Stimulated activated CD4-positive, alpha-beta T cell treated with anti-CD3 and anti-CD28 coated beads, Interleukin-2, amount 100 ng/mL, for 4 hours (primary cell): ENCODE results near the gene YJEFN3.

Source experiments
- DNase-seq: peaks from one replicate; pipeline ENCODE4 v3.0.0-alpha.2; 2020; ENCODE audit warnings: low read depth

YJEFN3 gene, protein sequence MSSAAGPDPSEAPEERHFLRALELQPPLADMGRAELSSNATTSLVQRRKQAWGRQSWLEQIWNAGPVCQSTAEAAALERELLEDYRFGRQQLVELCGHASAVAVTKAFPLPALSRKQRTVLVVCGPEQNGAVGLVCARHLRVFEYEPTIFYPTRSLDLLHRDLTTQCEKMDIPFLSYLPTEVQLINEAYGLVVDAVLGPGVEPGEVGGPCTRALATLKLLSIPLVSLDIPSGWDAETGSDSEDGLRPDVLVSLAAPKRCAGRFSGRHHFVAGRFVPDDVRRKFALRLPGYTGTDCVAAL

DNA sequence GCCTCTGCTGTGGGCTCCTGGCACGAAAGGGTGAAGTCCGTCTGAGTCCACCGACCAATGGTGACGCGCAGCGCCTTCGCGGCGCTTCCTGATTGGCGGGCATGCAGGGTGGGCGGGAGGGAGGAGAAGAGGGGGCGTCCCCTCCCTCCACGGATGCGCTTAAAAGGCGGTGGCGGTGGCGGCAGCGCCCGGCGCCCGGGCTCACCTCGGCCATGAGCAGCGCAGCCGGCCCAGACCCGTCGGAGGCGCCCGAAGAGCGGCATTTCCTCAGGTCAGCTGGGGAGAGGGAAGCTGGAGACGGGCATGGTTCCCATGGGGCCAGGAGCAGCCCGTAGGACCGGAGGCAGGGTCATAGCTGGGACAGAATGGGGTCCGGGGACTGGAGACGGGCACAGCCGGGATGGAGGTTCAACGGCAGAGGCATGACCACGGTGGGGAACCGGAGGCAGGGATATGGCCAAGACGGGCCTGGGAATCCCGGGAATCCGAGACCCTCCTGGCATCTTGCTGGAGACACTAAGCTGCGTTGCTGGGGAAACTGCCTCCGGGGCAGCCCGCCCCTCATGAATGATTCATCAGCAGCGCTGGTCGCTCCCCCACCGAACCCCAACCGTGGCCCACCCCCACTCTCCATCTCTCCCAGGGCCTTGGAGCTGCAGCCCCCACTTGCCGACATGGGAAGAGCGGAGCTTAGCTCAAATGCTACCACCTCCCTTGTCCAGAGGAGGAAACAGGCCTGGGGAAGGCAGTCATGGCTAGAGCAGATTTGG lies at the start of gene YJEFN3:
Gene YJEFN3 (plus strand): TSS at position 191 of the 770 bp plus-strand sequence. CDS start 22 bp downstream, at position 213.
- DNase-seq: no peak

DNA sequence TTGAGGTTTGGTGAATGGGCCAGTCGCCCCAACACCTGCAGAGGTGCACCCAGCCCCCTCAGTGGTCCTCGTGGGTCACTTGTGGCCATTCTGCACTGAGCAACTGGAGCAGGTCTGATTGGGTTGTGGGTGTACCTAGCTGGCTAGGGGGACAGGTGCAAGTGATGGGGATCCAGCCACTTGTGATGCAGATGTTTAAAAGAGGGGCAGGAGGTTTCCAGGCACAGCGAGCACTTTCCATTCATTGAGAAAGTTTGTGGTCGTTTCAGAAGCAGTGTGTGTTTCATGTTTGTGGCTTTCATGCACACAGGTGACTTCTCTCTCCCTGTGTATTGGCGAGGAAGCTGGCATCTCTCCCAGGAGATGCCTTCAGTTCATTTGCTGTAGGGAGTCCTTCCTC lies 48.0 kb upstream of the YJEFN3 start:
- DNase-seq: no peak

DNA sequence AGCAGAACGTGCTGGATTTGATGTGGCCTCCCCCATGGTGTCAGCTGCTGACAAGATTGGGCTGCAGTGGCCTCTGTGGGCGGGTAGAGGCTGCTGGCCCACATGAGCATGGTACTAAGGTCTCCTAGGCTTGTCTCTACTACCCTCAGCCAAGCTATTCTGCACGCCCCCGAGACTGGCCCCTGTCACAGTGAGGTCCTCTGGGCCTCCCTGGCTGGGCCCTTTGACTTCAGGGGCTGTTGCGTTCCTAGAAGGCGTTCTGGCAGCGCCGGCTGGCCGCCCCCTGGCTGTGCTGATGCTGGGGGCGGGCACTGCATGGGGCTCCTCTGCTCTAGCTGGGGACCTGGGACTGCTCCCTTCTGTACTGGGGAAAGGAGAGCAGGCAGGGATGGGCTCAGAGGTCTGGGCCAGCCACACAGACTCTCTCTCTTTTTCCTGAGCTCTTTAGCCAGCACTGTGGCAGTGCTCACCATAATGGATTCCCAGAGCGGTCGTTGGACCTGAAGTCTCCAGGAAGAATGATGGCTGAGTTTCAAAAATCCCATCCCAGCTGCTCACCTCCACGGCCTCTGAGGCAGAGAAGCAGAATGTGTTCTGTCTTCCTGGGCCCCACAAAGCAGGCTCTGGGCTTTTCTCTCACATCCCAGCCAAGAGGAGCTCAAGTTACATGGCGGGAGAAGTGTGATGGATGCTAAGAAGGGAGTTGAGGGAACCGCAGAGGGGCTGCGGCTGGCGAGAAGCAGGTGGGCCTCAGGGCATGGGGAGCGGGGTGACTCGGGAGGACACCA lies 45.7 kb upstream of the YJEFN3 start:
- no peak for DNase-seq

DNA sequence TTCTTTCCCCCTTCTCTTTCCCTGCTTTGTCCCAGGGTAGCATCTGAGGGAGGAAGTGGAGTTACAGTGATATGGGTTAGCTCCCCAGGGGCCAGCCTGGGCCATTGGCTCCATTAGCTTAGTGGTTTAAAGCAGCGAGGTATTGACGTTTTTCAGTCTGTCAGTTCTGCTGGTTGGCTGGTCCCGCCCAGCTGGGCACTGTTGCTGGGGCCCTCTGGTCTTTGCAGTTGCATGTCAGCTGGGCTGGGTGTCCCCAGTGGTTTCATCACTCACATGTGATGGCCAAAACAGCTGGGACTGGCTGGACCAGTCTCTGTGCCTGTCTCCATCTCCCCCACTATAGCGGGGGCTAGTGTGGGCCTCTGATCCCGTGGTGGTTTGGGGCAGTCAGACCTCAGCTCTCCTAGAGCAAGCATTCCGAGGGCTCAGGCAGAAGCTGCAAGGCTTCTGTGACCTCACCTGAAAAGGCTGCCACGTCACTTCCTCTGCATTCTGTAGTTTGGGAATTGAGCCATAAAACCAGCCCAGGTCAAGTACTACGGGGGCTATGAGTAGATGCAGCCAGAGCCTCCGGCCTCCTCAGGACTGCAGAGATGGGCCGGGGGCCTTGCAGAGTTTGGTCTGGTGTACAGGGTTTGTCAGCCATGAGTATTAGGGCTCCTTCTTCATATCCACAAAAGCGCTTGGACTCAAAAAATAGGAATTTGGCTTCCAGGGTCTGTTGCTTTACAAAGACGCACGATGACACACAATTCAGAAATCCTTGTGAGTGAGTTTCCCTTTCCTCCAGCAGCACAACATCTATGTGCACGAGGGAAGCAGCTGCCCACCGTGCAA lies 43.3 kb upstream of the YJEFN3 start:
- DNase-seq: no peak

DNA sequence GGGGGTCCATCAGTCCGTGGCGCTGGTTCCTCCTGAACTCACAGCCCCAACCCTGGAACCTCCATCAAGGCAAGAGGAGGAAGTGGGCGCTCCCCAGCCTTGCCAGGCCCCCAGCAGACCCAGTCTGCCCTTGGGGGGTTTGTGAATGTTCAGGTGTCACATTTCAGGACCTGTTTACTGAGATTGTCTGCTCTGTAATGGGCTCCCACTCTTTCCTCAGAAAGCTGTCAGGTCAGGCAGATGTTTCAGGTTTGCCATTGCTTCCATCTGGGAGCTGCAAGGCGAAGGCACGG lies 42.8 kb upstream of the YJEFN3 start:
- DNase-seq: no peak

DNA sequence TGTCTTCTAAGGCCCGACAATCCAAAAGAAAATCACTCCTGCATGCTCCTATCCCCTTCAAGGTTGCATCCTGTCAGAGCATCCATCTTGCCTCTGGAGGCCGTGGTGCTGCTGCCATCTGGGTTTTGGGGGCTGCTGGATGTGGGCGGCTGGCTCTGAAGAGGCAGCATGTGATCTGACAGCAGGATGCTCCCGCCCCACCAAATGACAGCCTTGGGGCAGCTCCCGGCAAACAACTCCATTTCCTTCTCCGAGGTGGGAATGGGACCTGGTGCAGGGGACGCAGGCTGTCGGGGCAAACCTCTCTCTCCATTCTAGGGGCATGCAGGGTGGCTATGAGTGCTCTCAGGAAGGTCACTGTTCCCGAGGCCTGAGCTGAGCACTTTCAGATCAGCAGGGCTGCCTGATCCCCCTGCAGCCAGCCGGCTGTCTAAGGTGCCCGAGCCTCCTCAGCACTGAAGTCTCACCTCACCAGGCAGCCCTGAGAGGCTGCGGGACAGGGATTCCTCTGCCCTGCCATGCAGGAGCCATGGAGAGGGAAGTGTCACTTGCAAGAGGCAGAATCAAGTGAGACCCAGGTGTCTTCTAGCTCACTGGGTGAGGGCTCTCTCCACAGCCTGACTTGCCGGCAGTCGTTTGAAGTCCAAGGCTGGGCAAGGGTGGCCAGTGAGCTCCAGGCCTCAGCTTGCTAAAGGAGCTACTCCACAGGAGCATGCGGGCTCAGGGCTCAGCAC lies 42.2 kb upstream of the YJEFN3 start:
- DNase-seq: no peak

DNA sequence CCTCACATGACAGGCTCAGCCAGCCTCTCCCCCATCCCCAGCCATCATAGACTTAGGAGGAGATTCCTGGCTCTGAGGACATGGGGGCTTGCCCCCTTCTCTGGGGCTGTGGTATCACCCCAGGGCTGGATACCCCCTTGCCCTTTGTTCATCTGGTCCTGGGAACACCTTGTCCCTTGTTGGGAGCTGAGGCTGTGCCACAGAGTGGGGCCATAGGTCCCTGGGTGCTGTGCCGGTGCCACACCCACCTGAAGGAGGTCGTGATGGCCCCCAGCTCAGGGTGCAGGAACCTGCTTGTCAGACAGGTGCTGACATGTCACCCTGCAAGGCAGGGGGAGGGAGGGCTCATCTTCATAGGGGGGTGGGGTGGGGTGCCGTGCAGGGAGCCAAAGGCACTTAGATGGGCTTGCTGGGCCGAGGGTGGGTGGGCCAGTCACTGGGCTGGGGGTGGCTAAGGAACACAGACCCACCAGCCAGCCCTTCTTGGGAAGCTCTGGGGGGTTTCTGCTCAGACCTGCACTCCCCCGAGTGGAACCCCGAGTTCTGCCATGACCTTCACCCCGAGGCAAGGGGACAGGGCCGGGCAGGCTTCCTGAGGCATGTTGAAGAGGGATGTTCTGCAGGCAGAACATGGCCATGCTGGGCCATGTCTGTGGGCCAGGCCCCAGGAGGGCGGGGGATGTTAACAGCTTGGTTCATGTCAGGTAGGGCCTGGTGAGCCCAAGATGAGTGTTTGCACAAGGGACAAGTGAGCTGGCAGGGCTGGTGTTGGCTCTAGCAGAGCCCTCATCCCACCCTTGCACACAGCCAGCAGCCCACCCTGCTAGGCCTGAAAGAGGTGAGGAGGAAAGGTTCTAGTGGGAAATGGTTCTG lies 41.4 kb upstream of the YJEFN3 start:
- no peak for DNase-seq

DNA sequence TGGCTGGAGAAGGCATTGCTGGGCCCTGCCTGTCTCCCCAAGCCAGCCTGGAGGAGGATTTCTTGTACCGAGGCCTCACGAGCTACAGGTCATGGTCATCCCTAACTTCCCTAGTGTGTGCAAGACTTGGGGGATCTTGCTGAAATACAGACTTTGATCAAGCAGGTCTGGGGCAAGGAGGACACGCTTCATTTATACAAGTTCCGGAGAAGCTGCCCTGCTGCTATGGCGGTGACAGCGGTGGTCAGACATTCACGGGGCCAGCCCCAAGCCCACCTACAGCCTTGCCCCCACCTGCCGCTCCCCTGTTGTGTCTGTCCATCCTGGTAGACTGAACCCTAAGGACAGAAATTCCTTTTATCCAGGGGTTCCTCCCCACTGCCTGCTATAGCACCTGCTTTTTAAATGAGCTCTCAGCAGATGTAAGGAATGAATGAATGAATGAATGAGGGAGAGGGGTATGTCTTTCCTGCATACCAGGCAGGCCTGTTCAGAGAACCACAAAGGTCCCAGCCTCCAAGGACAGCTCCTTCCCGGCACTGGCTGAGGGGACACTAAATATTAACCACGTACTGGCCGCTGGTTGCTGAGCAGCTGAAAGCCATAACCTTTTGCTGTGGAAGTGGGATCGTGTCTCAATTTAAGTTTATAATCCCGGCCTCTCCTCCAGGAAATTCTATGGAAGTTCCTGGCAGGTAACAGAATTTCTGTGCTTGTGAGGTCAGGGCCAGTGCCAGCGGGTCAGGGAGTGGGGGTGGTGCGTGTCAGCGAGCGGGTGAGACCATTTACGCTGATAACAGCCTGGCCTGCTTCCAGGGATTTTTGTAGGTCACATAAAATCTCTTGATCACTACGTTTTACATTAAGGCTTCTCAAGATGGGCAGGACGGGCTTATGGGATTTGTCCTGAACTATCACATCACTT lies 40.5 kb upstream of the YJEFN3 start:
- DNase-seq: no peak

DNA sequence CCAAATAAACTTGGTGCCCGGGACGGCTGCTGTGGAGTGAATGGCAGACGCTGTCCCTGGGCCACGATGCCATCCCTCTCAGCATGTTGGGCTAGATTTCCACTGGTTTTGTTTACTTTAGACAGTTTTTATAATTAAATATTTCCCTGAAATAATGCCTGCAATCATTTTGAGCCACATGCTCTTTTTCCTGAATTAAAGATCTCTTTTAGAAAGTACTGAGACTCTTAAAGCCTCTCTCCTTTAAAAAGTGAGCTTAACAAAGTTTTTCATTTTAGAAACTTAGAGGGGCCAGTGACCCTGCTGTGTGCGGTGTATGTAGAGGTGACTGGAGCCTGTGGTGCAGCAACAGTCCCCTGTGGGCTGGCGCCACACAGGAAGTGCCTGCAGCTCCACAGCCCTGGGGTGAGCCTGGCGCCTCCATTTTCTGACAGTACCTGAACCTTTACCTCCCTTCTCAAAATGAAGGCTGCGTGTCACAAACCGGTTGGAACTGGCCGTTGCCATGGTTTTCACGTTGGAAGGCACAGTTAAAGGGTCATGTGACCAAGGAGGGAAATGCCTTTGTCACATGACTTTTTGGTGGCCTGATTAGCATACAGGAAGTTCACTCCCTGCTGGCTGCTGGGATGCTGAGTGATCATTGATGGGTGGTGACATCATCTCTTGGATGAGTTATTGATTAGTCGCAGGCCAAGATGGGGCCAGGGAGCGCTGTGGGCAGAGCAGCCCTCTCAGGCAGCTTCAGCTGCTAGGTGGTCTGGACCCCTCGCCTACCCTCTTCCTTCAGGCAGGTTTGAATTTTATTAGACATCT lies 39.6 kb upstream of the YJEFN3 start:
- DNase-seq: peak; percentile 69

DNA sequence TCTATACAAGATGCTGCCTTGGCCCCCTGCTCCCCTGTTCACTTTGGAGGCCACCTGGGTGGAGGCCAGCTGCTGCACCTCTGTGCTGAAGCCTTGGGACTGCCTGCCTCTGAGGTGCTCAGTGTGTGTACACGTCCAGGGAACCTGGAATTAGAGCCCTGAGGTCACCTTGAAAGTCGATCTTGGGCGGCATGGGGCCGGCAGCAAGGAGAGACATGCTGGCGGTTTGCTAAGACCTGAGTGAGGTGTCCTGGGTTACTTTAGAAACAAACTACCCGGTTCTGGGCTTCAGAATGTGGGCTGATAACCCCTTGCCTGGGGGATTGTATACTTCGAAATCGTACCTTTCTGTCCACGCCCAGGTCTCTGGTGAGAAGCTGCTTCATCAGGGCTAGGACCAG lies 38.9 kb upstream of the YJEFN3 start:
- no peak for DNase-seq

DNA sequence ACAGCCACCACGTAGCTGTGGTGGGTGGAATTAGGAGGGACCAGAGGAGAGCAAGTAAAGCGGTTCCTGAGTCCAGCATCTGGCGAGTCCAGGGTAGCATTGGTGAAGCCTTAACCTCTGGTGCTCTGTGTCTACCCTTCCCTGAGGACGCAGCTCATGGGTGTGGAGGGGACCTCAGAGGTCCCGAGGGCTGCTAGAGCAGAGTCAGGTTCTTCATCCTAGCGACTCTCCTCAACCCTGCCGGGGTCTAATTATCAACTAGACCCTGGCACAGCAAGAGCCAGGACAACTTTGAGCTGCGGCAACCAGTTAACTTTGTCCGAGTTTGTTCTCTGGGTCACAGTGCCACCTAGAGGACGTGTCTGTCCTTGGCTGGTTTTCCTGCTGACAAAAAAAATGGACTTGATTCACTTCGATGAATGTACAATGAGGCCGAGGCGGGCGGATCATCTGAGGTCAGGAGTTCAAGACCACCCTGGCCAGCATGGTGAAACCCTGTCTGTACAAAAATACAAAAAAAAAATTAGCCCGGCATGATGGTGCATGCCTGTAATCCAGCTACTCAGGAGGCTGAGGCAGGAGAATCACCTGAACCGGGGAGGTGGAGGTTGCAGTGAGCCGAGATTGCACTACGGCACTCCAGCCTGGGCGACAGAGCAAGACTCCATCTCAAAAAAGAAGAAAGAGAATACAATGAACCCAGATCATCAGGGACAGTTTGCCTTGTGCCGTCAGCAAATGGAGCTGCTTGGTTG lies 38.3 kb upstream of the YJEFN3 start:
- DNase-seq: peak; percentile 69

DNA sequence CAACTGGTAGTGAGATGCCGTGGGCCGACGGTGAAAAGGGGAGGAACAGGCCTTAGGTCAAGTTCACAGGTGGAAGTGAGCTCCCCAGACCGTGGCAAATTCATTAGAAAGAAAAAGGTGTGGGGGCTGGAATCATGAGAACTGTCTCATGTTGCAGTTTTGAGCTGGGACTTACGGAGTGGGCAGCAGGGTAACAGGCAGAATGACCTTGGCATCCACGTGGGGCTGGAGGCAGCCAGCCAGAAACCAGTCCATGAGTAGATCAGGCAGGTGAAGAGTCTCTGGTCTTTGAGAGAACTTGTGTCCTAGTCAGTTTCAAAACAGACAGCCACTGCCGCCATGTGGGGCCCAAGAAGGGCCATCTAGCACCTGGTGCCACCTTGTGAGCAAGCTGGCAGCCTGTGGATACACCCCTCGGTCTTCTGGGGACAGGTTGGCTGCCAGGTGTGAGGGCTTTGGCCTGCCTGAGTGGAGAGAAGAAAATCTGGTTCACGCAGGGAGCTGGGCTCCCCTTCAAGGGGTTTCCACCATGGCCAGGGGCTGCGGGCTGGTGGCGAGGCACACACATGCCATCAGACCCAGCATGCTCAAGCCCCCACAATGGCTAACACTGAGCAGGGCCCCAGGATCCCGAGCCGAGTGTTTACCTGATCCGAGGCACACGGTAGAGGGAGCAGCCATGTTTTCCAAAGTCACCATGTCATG lies 37.2 kb upstream of the YJEFN3 start:
- DNase-seq: no peak

DNA sequence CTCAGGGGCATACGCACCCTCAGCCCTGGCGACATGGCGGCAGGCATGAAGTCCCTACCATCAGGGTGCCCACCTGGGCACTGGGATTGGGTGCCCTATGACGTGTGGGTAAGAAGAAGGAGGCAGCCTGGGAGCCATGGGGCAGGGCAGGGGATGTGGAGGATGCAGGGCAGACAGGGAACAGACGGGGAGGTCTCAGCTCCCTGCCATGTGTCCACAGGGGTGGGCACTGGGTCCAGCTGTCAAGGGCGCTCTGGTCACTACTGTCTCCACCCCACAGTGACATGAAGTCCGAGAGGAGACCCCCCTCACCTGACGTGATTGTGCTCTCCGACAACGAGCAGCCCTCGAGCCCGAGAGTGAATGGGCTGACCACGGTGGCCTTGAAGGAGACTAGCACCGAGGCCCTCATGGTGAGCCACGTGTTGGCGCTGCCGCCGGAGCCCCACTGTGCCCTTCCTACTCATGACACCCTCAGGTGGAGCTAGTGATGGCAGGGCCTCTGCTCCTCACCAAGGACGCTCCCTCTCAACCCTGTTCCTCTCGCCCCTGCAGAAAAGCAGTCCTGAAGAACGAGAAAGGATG lies 36.6 kb upstream of the YJEFN3 start:
- no peak for DNase-seq

DNA sequence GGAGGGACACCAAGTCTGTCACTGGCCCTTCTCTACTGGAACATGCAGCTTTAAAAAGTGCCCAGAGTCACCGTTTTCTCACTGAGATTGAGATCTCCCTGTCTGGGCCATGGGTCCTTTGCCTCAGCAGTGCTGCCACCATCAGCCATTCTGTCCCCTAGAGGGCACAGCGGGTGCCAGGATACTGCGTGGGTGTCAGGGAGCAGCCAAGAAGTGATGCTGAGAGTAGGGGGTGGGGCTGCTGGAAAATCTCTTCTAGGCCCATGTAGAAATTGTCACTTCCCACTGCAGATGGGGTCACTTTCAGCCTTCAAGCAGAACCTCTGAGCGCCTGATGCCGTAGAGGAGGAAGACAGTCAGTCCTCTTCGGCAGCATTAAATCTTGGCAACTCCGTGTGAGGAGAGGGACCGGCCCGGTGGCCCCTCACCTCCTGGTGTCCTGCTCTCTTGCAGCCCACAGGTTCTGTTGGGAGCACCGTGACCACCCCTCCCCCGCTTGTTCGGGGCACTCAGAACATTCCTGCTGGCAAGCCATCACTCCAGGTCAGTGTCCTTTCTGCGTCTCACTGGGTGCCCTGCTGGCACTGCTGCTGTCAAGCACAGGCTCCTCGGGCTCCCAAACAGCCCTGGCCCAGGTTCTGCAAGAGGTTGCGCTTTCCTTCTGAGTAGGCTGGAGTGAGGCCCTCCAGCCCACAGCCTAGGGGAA lies 34.7 kb upstream of the YJEFN3 start:
- no peak for DNase-seq

DNA sequence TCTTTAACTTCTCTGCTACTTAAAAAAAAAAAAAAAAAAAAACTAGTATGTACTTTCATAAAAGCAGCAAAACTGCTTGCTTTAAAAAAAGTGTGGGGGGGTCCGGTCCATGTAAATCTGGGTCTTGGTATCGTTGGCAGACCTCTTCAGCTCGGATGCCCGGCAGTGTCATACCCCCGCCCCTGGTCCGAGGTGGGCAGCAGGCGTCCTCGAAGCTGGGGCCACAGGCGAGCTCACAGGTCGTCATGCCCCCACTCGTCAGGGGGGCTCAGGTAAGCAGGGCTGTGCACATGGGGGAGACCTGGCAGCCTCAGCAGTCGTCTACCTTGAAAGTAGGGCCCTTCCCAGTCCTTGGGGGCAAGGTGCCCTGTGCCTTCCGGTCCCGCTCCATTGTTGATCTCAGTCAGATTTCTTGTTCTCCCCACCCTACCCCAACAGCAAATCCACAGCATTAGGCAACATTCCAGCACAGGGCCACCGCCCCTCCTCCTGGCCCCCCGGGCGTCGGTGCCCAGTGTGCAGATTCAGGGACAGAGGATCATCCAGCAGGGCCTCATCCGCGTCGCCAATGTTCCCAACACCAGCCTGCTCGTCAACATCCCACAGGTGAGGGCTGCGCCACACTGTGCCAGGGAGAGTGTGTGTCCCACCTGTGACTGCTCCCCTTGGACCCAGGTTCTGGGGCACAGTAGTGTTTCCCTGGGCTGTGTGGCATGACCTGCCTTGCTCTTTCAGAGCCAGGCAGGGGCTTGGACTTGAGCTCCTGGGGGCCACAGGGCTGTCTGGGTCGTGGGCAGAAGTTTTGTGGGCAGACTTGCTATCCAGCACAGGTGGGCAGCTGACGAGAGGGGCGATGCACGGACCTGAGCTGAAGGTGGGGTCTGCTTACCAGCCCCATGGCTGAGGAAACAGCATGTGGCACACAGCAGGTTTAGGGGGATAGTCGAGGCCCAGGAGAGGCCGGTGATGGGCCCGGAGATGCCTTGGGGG lies 32.8 kb upstream of the YJEFN3 start:
- no peak for DNase-seq
